ENCODE data around the gene F13A1.

F13A1 gene

GRCh38 chr6:6191476-6191875, 129.0 kb downstream of the F13A1 start:
- no peak for DNase-seq

DNA sequence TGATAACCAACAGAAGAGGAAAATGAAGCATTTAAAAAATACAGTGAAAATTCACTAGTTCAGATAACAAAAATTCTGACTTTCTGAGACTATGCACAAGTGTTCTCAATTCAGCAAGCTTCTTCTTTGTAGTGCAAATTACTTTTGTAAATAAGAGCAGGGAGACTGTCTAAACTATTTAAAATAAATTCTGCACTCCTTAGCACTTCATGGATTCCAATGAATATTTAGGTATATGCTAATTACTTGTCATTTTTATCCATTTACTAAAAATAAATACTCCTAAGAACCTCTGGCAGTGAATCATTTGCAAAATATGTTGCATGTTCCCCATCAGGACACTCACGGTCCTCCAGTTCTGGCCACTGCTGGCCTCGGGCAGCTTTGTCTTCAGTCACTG, 139.8 kb downstream of the F13A1 start:
- no peak for DNase-seq

DNA sequence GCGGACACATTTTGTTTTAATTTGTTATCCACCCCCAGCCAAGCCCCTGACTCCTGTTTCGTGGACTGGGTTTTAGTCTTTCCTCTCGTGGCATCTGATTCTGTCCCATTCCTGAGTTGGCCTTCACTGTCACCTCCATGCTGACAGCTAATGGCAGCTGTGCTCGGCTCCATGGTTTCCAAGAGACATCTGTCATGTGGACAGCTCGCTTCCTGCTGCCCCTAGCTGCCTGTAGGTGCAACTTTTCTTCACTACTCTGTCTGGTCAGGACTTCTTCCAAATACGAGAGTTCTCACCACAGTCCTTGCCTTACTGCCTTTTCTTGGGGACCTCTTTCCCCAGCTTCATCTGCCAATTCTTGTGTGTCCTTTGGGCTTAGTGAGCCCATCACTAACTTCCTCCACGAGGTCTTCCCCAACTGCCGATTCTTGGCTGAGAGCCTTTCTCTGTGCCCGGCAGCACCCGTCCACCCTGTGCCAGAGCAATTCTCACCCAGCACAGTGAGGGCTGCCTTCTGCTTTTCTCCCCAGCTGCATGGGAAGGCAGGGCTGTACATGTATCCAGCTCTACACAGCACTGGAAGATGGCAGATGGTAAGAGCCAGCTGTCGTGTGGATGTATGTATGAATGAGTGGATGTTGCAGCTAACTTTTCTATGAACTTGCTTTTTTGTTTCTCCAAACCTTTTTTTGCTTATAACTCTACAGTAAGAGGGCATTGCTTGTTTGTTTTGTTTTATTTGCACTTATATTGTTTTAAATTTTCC, 140.4 kb downstream of the F13A1 start:
- no peak for DNase-seq

DNA sequence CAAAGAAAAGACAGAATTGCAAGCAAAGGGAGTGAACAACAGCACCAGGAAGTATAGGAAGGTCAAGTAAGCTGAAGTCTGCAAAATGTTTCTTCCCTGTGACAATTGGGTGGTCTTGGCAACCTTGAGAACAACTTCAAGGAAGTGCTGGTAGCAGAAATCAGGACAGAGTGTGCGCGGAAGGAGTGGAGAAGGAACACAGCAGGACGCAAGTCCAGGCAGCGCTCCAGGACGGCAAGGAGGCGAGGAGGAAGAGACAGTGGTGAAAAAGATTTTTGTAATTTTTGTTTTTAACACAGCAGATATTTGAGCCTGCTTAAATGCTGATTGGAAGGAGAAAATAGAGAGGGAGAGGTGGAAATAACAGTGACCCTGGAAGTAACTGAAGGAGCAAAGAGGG, 141.7 kb downstream of the F13A1 start:
- no peak for DNase-seq

DNA sequence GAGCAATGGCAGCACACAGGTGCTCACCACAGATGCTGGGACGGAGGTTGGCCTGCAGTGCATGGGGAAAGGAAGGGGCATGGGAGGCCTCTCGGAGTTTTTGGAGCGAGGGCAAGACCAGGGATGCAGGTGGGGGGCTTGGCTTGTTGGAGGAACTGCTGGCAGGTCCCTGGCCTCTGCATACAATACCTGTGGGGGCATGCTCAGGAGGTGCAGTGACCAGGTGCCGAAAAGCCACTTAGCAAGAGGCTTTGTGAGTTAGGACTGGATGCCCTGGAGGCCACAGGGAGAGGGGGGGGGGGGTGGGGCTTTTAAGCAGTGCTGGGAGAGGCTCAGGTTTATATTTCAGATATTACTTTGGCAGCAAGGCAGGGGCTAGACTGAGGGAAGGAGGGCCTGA, 142.7 kb downstream of the F13A1 start:
- no peak for DNase-seq

- DNase-seq: no peak
These were observed 143.8 kb downstream of the F13A1 start for GRCh38 chr6:6176586-6177228.

DNA sequence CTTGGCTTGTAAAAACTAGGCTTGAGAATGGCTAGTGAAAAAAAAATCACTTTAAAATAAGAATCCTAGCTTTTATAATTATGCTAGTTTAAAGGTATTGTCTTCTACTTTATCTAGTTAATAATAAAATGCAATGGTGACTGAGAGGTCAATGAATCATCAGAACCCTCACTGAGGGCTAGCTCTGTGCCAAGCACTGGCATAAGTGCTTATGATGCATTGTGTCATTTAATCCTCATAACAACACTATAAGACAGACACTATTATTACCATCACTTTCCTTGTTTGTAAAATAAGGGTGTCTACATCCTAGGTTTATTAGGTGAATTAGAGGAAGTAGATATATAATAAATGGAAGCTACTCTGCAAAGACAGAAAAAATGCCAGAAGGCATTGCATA, 144.3 kb downstream of the F13A1 start:
- no peak for DNase-seq

DNA sequence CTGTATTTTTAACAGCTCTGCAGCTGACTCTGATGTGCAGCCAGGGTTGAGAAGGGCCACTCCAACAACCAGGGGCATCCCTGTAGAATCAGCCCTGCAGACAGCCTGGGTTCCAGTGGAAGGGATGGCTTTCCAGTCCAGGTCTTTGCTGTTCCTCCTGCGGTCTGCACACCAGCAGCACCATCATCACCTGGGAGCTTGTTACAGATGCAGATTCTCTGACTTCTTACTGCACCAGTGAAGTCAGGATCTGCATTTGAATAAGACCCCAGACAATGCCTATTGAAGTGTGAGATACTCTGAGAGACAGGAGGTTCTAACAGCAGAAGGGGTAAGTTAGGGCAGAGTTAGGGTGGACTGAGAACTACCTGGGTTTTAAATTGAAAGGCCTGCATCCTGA, 151.3 kb downstream of the F13A1 start:
- DNase-seq: no peak

GRCh38 chr6:6166064-6166463, 154.4 kb downstream of the F13A1 start:
- DNase-seq: no peak

DNA sequence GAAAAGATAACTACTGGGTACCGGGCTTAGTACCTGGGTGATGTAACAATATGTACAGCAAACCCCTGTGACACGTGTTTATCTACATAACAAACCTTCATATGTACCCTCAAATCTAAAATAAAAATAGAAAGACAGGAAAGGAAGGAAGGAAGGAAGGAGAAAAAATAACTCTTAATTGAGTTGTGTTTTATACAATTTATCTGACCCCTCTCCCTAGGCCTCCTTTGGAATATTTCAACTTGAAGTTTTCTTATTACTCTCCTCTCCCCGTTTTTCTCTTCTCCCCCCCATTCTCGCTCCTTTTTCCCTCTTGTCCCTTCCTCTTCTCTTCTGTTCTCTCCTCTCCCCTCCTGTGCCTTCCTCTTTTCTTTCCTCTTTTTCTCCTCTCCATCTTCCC, 156.1 kb downstream of the F13A1 start:
- no peak for DNase-seq

GRCh38 chr6:6154335-6154734, 166.1 kb downstream of the F13A1 start:
- DNase-seq: no peak

DNA sequence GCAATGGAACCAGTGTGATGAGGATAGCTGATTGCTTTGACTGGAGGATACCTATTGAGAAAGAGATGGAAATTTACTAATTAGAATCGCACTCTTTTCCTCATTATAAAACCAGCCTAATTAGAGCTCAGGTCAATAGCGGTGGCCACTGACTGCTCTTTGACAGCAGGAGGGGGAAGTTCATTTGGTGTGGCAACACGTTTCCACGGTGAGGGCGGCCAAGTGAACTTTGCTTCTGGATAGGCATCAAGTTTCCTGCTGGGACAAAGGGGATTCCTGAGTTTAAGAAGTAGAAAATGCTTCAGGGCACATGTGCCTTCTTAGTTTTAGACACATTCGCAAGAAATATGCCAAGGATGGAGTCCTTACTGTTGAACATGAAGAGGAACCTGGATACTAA, 168.4 kb downstream of the F13A1 start:
- no peak for DNase-seq

- no peak for DNase-seq
These were observed 172.2 kb downstream of the F13A1 start for GRCh38 chr6:6148192-6148815.

- no peak for DNase-seq
These were observed 188.9 kb downstream of the F13A1 start for GRCh38 chr6:6131492-6132109.

GRCh38 chr6:6125495-6125894, 195.0 kb downstream of the F13A1 start:
- no peak for DNase-seq

DNA sequence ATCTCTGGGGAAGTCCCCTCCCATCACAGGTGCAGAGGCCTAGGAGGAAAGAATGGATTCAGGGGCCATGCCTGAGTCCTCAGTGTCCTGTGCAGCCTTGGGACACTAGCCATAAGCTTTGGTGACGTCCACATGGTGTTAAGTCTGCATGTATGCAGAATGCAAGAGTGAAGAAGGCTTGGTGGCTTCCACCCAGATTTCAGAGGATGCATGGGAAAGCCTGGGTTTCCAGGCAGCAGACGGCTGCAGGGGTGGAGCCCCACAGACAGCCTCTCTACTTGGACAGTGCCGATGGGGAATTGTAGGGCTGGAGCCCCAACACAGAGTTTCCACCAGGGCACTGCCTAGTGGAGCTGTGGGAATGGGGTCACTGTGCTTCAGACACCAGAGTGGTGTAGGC, 196.7 kb downstream of the F13A1 start:
- no peak for DNase-seq

DNA sequence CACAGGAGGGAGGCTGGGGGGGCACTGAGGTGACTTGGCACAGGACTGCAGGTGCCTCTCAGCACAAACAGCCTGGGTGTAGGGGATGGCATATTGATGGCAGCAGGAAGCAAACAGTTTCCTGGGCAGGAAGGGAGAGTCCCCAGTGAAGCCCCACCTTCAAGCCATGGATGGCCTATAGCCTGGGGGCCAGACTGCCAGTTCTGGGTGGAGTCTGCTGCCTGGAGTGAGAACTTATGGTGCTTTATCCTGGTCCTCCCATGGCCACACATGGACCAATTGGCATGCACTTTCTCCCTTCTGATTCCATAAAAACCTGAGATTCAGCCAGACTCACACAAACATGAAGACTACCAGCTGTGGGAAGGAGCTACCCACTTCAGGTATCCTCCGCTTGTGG, 198.5 kb downstream of the F13A1 start:
- DNase-seq: no peak

DNA sequence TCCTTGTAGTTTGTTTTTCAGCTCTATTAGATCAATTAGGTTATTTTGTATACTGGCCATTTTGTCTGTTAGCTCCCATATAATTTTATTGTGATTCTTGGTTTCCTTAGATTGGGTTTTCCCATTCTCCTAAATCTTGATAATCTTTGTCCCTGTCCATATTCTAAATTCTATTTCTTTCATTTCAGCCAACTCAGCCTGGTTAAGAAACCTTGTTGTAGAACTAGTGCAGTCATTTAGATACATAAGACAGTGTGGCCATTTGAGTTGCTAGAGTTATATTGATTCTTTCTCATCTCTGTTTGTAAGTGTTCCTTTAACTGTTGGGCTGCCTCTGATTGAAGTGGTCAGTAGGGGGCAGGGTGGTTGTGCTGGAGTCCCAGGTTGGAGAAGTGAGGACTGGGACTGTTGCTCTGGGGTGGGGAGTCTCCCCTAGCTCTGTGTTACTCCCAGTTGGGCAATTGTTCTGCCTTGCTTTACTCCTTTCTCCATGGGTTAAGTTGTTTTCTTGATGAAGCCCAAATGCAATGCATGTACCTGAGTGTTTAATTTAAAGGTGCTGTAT, 214.9 kb downstream of the F13A1 start:
- DNase-seq: no peak
